ENCODE results near the gene LMOD2. TPM values are rescaled to one million over a fixed set of nuclear protein-coding genes. Genes with fewer than 3 reads are reported as not detected.
A peak's percentile ranks its signal among the peaks of the same experiment; 100 is the strongest.

LMOD2 gene
- total and polyA plus RNA-seq, 9 of the 15 experiments (the other 6 are each of a cell fraction or from before 2014, with no cell fraction given): 0.04 TPM; not detected in 8

GRCh38 chr7:123608991-123609882, 46.4 kb upstream of the LMOD2 start (continued):
- no peak for TF ChIP-seq THAP12 (CRISPR knock-in tag; IDR thresholded peaks at IDR 0.05)
- TF ChIP-seq ZNF280A (IDR thresholded peaks at IDR 0.05; ENCODE audit: low read depth, partially characterized antibody): no peak
- TF ChIP-seq AFF1 (IDR thresholded peaks at IDR 0.05; ENCODE audit: low read depth in 1 of 2, partially characterized antibody in 2 of 2): peak; percentile 30 to 63
- peak; percentile 42; the same call in 1 of the 2 replicates for TF ChIP-seq ESRRA (IDR thresholded peaks at IDR 0.05; ENCODE audit: borderline replicate concordance, low read depth)
- TF ChIP-seq U2AF2 (optimal IDR thresholded peaks at IDR 0.05; ENCODE audit: low read depth, low read length): no peak
- TF ChIP-seq MTA3 (IDR thresholded peaks at IDR 0.05; ENCODE audit: borderline replicate concordance): peak; percentile 73; the same call in 1 of the 2 replicates
- TF ChIP-seq FOXO4 (CRISPR knock-in tag; IDR thresholded peaks at IDR 0.05): no peak
- TF ChIP-seq NFIX (CRISPR knock-in tag; IDR thresholded peaks at IDR 0.05; ENCODE audit: low read depth): no peak
